NB4 (cell line): ENCODE results near the gene SESTD1.
"Not testable (repeated sequence)": the region's sequence is repeated elsewhere in the genome, so short reads cannot be mapped to it uniquely, and the experiment has no call there.

Experiments
- DNase-seq: peaks from one replicate; pipeline ENCODE4 v3.0.0; 2010; ENCODE audit warnings: low read depth
- H3K4me3 ChIP-seq: one replicate; pipeline ENCODE4 v1.5.1; 2011; ENCODE audit warnings: mild to moderate bottlenecking, low read depth, low read length, moderate library complexity
- MYC ChIP-seq: IDR thresholded peaks from 2 replicates; pipeline ENCODE4 v1.6.1; 2011; ENCODE audit warnings: low read depth, low read length
- POLR2A ChIP-seq: IDR thresholded peaks from 2 replicates; pipeline ENCODE4 v1.6.1; 2011; ENCODE audit warnings: mild to moderate bottlenecking; ENCODE audit not compliant: insufficient read length; ENCODE audit errors: extremely low read depth
- TF ChIP-seq, protein P1 (sequence below): IDR thresholded peaks from 2 replicates; pipeline ENCODE4 v1.6.1; 2011; ENCODE audit warnings: low read depth, low read length
- TF ChIP-seq, protein P2 (sequence below): IDR thresholded peaks from one replicate; pipeline ENCODE4 v1.5.1; 2012; ENCODE audit warnings: low read depth, low read length

Gene SESTD1

DNA sequence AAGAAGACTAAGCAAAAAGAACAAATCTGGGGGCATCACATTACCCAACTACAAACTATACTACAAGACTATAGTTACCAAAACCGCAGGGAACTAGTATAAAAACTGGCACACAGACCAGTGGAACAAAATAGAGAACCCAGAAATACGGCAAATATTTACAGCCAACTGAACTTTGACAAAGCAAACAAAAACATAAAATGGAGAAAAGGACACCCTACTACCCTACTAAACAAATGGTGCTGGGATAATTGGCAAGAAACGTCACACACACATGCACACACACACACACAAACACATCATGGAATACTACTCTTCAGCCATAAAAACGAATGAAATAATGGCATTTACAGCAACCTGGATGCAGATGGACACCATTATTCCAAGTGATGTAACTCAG is 53.3 kb downstream of the SESTD1 start:
- TF ChIP-seq POLR2A, result no peak
- TF ChIP-seq, protein P1, sequence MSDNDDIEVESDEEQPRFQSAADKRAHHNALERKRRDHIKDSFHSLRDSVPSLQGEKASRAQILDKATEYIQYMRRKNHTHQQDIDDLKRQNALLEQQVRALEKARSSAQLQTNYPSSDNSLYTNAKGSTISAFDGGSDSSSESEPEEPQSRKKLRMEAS, result no peak
- TF ChIP-seq MYC, result no peak
- TF ChIP-seq, protein P2, sequence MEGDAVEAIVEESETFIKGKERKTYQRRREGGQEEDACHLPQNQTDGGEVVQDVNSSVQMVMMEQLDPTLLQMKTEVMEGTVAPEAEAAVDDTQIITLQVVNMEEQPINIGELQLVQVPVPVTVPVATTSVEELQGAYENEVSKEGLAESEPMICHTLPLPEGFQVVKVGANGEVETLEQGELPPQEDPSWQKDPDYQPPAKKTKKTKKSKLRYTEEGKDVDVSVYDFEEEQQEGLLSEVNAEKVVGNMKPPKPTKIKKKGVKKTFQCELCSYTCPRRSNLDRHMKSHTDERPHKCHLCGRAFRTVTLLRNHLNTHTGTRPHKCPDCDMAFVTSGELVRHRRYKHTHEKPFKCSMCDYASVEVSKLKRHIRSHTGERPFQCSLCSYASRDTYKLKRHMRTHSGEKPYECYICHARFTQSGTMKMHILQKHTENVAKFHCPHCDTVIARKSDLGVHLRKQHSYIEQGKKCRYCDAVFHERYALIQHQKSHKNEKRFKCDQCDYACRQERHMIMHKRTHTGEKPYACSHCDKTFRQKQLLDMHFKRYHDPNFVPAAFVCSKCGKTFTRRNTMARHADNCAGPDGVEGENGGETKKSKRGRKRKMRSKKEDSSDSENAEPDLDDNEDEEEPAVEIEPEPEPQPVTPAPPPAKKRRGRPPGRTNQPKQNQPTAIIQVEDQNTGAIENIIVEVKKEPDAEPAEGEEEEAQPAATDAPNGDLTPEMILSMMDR, result no peak
- no peak for DNase-seq
- no peak overlapping the region for H3K4me3 ChIP-seq

DNA sequence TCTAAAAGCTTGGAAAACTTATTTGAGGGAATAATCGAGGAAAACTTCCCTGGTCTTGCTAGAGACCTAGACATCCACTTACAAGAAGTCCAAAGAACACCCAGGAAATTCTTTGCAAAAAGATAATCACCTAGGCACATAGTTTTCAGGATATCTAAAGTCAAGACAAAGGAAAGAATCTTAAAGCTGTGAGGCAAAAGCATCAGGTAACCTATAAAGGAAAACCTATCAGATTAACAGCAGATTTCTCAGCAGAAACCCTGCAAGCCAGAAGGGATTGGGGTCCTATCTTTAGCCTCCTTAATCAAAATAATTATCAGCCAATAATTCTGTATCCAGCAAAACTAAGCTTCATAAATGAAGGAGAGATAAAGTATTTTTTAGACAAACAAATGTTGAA is 56.4 kb downstream of the SESTD1 start:
- not testable (repeated sequence) for H3K4me3 ChIP-seq, DNase-seq

DNA sequence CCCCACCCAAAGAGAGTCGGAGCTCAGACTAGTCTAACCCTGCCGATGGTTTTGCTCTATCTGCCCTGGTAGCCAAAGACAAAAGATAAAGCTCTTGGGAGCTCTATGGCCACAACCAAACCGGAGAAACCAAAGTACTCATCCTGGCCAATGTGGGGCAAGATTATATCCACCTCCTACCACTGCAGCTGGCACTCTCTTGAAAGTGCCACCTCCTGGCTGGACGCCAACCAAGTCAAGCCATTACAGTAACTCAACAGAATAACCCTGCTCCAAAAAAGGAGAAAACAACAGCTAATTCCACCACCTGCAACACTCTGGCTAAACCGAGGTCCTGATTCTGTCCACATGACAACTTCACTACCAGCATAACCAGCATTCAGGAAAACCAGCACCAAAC is 57.6 kb downstream of the SESTD1 start:
- DNase-seq, result no peak
- H3K4me3 ChIP-seq, result no peak overlapping the region
- TF ChIP-seq POLR2A, result no peak
- TF ChIP-seq MYC, result no peak
- TF ChIP-seq, protein P2, result no peak

DNA sequence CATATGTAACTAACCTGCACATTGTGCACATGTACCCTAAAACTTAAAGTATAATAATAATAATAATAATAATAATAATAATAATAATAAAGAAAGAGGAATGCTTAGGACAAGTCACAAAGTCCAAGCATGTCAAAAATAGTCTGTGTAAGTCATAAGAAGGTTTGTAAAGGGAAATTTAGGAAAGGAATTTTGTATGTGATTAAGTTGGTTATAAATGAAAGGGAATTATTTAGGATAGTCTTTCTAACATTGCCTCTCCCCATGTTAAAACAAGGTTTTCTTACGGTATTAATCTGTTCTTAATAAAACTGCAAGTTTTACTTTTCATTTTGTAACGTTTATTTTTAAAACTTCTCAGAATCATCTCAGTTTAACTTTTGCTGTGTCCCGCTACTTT is 62.8 kb downstream of the SESTD1 start:
- TF ChIP-seq, protein P1, result no peak
- TF ChIP-seq, protein P2, result no peak
- TF ChIP-seq POLR2A, result no peak
- no peak for TF ChIP-seq MYC
- peak; percentile 23 for DNase-seq
- no peak overlapping the region for H3K4me3 ChIP-seq

DNA sequence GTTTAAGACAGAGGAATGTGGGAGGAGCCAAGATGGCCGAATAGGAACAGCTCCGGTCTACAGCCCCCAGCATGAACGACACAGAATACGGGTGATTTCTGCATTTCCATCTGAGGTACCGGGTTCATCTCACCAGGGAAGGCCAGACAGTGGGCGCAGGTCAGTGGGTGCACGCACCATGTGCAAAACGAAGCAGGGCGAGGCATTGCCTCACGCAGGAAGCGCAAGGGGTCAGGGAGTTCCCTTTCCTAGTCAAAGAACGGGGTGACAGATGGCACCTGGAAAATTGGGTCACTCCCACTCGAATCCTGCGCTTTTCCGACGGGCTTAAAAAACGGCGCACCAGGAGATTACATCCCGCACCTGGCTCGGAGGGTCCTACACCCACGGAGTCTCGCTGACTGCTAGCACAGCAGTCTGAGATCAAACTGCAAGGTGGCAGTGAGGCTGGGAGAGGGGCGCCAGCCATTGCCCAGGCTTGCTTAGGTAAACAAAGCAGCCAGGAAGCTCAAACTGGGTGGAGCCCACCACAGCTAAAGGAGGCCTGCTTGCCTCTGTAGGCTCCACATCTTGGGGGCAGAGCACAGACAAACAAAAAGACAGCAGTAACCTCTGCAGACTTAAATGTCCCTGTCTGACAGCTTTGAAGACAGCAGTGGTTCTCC is 68.6 kb downstream of the SESTD1 start:
- H3K4me3 ChIP-seq, DNase-seq: not testable (repeated sequence)

DNA sequence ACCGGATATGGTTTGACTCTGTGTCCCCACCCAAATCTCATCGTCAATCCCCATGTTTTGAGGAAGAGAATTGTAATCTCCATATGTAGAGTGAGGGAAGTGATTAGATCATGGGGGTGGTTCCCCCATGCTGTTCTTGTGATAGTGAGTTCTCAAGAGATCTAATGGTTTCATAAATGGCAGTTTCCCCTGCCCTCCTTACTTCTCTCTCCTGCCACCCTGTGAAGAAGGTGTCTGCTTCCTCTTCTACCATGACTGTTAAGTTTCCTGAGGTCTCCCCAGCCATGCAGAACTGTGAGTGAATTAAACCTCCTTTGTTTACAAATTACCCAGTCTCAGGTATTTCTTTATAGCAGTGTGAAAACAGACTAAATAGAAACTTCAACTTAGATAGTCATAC is 69.5 kb downstream of the SESTD1 start:
- TF ChIP-seq POLR2A (no peak), MYC (no peak)
- TF ChIP-seq, protein P1, result no peak
- TF ChIP-seq, protein P2, result no peak
- no peak overlapping the region for H3K4me3 ChIP-seq
- no peak for DNase-seq

DNA sequence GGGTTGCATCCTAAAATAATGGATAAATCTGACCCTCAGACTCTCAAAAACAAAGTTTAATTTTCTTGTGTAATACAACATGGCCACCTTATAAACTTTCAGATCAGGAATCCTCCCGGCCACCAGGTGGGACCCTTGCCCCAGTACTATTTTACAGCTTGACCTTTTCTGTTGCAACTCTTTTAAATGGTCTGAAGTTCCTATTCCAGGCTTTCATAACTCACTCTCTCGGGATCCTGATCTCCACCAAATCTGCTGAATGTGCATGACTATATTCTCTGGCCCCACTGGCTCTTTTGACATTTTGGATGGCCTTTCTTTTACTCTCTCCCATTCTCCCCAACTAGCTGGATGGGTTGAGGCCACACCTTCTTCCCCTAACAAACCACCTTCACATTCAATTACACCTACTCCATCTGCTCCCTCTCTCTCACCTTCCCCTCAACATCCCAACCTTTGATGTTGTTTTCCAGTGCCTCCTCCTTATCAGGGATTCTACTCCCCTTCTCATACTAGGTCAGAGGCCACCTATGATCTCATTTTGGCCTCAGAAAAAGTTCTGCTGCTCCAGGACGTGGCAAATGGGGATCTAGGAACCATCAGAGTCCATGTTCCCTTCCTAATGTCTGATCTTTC is 70.8 kb downstream of the SESTD1 start:
- no peak for DNase-seq
- TF ChIP-seq, protein P2, result no peak
- TF ChIP-seq POLR2A, result no peak
- TF ChIP-seq, protein P1, result no peak
- H3K4me3 ChIP-seq, result no peak overlapping the region
